CD4-positive, alpha-beta T cell treated with Interleukin-15 for 1 hour (primary cell): Measurements from ENCODE around the gene ANXA6.

Experiments used
- DNase-seq: peaks from one replicate; pipeline ENCODE4 v3.0.0-alpha.2; 2020

The ANXA6 gene

DNA sequence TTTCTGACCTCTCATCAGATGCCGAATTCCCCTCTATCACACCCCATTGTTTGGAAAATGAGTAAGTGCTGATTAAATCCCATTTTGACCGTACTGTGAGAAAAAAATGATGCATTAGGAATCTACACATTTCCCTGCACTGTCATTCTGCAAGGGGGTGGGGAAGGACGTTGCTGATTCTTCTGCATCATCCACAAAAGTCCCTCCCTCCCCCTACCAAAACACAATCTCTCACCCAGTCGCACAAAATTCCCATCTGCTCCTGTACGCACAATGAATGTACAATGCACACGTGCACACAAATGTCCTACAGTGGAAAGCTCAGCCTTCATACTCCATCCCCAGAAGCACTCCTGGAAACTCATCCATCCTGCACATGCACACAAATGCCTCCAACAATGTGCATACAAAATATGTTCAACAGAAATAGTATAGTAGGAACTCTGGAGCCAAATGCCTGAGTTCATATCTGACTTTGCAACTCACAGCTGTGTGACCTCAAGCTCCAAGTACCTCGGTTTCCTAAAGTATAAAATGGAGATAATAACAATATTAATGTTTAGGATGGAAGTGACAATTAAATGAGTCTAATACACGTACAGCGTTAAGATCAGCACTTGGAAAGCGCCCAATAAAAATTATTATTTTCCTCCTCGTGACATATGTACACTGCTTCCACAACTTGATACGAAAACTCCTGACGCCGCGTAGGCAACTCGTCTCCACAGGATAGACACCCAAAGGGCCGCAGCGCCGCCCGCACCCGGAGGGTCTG is 77.6 kb downstream of the ANXA6 start:
- peak; percentile 46 for DNase-seq

DNA sequence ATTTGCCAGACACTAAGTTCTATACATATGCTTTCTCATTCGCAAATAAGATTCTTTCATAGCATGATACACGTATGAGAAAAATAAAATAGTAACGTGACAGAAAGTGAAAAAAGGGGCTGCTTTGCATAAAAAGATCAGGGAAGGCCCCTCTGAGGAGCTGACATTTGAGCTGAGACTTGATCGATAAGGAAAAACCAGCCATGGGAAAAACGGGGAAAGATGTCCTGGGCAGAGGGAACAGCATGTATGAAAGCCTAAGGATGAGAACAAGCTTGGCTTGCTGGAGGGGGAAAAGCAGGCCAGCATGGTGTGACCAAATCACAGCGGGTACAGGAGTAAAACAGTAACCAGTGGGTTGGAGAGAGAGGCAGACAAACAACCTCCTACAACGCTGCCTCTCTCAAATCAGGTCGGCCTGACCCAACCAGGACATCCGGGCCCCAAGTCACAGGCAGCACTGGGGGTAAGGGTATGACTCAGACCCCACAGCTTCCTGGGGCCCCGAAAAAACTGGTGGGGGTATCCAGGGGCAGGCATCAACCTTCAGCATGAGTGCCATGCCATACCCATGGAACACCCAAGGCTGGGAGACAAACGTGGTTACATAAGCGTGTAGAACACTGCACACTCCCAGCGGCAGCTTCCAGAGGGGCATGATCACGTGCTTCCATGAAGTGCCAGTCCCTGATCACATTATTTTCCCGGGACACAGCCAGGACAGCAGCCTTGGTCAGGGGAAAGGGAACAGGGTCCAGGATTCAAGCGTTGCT is 78.9 kb downstream of the ANXA6 start:
- DNase-seq = peak; percentile 67

DNA sequence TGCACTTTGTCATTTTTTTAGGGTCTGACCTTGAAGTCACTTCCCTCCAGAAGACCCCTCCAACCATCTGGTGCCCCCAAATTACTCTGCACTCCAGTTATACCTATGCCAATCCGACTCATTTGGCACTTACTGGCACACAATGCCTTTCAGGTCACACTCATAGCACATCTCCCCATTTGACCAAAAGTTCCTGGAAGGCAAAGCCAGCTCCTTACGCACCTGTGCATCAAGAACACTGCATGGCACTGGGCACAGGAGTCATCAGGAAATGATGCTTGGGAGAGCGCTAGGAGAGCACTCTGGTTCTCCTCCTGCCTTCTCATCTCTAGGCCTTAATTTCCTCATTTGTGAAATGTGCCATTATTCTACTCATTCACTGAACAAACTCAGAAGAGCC is 79.6 kb downstream of the ANXA6 start:
- no peak for DNase-seq

DNA sequence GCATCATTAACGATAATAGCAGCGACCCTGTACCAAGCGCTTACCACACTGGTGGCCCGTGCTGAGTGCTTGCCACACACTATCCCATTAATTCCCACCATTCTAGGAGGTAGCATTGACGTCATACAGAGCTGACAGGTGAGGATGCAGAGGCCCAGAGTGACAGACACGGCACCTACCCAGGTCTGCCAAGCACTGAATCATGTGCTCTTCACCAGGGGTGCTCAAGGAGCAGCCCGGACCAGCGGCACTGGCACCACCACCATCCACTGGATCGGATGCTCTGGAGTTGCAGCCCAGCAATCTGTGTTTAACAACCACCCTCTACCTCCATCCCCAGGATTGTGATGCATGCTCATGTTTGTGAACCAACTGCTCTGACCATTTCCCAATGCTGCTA is 80.2 kb downstream of the ANXA6 start:
- DNase-seq = no peak

DNA sequence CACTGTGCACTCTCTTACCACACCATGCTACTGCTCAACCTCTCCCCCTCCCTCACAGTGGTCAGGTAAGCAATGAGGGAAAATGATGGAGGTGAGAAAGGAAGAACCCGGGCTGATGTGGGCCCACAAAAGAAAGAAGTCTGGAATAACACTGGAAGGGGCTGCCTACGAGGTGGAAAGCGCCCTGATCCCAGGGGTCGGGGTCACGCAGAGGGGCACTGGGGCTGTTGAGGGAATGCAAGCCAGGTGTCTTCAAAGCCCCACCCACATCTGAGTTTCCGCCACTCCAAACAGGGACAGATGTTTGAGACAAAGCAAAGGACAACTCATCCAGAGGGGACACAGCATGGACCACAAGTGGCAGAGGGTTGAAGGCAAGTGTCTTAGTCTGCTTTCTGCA is 81.0 kb downstream of the ANXA6 start:
- DNase-seq = no peak

DNA sequence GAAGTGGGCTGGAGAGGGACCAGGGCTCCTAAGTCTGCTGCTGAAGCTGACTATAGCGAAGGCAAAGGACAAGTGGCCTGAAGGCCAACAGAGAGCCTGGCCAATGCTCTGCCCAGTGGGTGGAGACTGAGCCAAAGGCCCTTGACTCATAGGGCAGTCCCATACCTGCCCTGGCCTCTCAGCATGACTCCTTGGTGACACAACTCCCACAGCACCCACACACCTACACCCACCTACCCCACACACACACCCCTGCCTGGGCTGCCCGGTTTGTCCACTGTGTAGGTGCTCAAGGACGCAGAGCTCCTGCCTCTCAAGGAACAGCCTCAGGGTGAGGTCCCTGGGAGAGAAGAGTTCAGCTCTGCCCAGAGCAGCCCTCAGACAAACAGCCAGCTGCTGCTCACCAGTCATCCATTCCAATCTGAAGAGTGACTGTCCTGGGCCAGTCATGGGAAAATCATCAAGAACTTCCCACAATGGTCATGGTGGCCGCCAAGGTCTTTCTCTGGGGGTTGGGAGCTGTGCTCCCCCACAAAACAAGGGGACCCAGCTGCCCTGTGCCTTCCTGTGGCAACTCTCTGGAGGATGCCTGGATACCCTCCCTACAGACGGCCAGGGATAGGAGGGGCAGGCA is 81.8 kb downstream of the ANXA6 start:
- DNase-seq = no peak

DNA sequence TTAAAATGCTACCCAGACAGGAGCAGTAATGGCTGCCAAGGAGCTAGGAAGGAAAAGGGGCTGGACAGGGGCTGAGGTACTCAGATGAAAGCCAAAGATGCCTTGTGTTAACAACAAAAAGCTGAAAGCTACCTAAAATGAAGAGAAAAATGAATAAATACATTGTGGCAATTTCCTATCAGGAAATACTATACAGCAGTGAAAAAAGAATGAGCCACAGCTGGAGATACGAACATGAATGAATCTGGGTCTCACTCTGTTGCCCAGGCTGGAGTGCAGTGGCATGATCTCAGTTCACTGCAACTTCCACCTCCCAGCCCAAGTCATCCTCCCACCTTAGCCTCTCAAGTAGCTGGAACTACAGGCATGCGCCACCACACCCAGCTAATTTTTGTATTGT is 83.0 kb downstream of the ANXA6 start:
- DNase-seq = no peak

DNA sequence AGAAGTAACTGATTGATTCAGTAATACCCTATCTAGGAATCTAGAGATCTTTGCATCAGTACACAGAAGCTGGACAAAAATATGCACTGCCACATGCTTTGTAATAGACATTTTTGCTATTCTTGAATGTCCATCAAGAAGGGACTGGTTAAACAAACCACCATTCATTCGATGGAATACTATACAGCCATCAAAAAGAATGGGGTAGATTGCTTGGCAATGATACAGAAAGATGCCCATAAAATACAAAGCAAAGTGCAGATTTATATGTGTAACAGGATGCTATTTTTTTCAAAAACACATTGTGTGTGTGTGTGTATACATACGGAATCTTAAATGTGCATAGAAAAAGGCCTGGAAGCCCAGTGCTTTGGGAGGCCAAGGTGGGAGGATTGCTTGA is 84.3 kb downstream of the ANXA6 start:
- no peak for DNase-seq

DNA sequence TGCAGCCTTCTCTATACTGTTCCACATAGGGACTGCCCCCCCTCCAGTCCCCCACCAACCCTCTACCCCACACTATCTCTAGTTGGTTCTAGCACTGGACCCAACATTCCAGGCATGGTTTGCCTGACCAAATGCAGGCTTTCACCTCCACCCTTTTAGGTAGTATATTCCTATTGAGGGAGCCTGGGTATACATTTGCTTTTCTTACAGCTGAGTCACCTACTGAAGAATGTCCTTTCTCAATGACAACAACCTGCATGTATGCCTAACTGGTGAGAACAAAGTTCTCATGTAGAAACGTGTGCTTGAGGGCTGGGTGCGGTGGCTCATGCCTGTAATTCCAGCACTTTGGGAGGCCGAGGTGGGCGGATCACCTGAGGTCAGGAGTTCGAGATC is 85.0 kb downstream of the ANXA6 start:
- DNase-seq = no peak

DNA sequence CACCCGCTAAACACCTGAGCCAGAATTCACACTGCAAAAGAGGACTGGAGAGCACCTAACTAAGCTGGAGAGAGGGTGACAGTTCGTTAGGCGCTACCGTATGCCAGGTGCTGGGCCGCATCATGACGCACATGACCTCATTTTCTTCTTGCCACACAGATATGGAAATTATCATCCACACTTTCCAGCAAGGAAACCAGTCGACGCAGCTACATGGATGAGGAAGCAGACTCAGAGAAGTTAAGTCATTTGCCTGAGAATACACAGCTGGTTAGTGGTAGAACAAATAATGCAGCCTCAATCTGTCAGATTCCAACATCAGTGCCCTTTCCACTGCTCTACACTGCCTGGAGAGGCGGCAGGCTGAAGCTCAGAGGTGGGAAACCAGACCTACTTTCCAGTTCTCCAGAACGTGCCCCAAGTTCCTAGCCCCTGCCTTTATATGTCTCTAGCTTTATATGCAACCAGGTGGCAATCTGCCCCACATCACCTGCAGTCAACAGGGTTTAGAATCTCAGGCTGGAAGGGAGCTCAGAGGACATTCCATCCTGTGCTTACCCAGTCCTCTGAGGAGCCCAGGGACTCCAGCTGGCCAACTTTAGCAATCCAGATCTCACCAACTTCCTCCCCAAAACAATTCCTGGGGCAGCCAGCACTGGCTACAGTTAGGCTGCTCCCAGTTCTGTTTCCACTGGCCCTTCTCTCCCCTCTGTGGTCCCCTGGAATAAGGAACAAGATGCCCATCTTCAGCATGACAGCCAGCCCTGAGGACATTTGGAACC is 85.5 kb downstream of the ANXA6 start:
- DNase-seq = no peak

DNA sequence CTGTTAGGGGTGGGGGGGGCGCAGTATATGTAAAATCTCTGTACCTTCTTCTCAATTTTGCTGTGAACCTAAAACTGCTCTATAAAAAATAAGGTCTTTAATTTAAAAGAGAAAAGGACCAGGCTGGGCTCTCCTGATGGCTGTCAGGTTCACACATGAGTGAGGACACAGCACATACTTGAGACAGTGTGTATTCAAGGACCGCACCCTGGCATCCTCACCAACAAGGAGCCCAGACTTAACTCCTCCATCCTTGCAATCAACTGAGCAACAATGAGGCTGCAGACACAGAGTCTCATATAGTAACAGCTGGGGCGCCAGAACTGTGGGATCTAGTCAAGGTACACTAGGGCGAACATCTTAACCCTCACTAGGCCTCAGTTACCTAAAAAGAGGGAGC is 86.6 kb downstream of the ANXA6 start:
- no peak for DNase-seq

DNA sequence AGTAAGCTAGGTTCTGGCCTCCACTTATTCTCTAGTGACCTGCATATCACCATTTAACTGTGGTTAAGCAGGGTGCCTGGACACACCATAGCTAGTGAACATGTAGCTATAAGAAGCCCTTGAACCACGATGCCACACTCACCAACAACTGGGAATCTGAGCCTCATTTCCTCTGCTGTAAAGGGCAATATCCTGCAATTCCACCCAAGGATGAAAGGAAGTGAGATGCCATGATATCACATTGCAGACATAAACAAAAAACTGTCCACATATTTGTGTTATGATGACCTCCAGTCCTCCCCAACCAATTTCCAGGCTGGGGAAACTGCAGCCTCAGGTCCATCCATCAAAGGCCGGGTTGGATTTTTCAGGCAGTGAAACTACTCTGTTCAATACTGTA is 87.1 kb downstream of the ANXA6 start:
- DNase-seq = no peak

DNA sequence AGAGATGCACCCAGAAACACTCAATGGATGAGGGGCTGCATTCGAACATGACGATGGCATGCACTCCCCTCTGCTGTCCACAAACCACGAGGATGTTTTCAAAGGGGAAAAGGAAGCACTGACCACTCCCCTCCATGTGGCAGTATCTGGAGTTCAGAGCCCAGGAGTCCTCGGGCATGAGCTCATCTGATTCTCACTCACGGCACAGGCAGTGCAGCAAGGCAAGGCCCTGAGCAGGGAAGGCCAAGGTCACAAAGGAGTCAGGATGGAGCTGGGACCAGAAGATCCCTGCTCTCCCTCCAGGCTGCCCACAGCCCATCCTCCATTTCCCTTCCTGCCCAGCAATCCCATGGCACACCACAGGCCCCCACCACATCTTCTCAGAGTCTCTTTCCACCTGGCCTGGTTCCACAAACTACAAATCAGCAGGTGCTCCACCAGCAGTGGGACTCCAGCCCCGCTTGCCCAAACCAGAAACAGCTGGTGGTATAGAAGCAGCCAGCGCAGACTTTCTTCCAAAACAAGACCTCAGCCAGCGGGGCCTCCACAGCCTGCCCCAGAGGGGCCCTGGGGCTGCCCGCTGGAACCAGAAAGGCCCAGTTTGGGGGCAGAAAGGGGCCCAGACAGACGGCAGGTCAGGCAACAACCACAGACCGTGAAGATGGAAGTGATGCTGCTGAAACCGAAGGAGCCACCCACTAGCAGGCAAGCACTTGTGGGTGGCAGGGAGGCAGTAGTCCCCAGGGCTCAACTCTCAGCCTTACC is 89.0 kb downstream of the ANXA6 start:
- no peak for DNase-seq

DNA sequence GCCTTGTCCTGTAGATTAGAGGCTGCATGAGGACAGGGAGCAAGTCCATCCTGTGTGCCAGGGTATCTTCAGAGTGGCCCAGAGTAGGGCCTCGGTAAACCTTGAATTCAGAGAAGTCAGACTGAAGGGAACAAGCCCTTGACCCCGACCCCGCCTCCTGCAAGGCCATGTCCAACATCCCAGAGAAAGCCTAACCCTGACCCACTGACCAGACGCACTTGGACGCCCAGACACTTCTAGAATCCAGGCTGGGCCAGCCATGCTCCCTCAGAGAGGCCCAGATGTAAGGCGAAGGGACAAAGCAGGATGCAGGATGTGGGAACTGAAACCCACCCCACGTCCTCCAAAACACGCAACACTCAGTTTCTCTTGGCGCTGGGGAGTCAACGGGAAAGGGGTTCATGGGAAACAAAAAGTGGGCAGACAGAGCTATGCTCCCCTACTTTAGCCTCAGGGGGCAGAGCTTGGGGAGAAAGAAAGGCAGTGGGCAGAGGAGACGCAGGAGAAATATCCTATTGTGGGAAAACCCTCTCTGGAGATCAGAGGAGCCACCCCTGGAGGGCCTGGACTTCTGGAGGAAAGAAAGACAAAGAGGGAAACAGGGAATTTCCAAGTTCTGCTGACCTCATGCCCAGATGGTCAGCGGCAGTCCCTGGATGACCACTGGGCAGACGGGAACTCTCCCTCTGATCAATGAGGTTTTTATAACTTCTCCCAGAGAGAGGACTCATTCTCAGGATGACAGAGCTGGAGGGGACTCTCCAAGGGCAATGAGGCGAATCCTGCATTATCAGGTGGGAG is 89.7 kb downstream of the ANXA6 start:
- no peak for DNase-seq

DNA sequence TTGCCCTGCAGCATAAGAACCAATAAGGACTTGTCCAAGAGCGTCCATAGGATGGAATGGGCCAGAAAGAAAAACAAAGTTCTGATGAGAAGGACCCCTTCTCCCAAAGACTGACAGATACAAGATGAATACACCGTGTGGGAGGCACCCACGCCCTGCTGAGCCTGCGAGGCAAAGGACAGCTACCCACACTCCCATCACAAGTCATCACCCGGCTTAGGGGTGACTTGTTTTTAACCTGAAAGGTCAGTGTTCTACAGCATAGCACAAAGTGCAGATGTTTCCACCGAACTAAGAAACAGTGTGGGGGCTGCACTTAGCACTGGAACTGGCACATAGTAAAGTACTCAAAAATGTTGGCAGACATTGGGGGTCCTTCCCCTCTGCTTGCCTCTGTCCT is 90.7 kb downstream of the ANXA6 start:
- DNase-seq = no peak

DNA sequence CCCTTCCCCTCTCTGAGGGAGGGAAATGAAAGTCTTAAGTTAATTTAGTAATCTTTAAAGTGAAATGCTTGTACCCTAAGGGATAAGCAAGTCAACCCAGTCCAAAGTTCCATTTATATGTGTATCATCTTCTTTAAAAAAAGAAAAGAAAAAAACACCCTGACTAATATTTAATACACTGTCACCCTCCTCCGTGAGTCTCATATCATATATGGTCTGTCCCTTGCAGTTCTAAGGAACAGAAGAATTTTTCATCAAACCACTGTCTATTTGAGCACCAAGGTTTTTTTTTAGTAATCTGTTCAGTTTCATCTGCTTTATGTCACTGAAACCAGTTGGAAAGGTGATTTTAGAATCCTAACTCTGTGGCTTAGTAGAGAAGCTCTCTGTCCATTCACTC is 92.0 kb downstream of the ANXA6 start:
- DNase-seq = no peak

DNA sequence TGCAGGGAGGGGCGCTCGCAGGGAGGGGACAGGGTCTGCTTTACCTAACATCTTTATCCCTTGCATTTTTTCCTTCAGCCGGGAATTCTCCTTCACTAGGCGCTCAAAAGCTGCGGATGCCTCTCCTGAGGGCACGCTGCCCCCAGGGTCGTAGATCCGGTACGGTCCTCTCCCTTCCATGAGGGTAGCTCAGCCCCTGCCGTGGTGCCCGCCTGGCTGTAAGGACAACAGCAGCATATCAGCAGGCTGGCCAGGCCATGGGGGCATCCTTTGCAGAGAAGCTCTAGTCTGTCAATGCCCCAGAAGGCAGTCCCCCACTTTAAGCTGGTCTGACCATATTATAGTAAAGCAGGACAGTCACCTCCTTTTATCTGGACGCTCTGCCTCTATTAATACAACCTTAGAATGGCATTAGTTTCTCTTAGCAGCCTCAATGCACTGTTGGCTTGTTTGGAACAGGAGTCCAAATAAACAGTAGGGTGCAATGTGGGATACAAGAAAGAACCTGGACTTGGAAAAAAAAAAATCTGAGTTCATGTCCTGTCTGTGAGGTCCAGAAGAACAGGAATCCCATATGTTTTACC is 92.6 kb downstream of the ANXA6 start:
- no peak for DNase-seq

DNA sequence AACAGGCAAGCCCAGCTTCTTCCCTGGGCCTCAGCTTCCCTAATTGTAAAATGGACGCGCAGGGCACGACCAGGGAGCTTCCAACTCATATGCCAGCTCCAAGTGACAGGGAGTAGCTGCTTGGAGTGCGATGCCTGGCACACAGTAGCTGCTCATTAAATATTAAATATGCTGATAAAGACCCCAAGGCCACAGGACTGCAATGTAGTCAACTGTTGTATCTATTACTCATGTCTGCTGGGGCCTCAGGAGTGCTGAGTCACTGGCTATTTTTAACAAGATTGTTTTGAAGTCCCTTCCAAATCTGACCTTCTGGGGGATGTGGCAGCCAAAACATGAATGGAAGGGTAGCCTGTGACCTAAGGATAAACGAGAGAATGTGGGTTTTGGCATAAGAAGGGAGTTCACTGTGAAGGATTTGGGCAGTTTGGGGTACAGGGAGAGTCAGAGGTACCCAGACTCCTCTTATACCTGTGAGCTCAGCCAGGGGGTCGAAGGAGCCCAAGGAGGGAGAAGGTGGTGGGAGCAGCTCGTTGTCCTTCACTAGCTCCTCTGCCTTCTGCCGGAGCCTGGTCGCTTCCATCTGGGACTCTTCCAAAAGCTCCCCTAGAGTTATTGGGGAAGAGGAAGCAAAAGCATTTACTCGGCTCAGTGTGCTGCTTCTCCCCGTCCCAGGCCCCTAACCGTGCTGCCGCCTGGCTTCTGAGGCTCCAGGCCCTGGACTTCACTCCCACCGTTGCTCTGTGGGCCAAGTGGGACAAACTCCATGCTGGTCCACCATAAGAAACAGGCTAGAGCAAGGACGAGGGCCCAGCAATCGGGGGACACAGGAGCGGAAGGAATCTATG is 94.2 kb downstream of the ANXA6 start:
- DNase-seq = no peak

DNA sequence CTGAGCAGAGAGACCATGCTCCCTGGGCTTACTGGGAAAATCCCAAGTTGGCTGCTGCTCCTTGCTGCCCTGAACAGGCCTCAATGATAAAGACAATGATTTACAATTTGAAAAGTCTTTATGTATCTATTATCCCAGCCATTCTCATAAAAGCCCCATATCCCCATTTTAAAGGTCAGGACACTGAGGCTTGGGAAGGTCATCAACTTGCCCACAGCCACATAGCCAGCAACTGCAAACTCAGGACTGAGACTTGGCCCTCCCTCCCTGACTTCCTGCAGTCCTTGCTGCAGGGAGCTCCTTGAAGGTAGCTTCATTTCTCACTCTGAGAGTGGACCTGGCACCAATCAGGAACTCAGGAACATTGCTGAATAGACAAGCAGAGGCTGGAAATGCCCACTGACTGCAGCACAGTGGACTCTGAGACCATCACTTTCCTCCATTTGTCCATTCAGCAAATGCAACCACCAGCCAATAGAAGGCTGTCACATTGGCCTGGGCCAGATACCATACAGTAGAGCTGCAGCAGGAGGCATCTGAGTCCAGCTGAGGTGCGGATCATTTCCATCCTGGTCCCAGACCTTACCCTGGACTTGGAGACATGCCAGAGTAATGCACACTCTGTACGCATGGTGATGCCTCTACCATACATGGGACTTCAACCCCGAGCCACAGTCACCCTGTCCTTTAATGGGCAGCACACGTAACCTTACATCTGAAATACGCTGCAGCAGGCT is 95.0 kb downstream of the ANXA6 start:
- DNase-seq = no peak

DNA sequence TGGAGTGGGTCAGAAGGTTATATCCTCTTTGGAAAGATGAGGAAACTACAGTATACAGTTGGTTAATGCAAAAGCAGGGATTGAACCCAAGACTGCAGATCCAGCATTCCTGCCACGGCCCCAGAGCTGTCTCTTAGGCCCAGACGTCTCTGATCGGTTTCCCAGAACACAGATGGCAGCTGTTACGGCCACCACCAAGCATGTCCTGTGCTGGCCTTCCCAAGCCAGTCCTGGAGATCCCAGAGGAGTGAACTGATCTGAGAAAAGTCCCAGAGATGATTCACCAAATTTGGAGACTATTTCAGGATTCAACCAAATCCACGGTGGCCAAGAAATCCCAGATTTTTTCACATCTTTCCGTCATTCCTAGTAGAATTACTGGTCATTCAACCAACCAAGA is 96.8 kb downstream of the ANXA6 start:
- no peak for DNase-seq
